Esophagus squamous epithelium (tissue), 4 donors: ENCODE results near the gene FAM222B.

Experiments
- CTCF ChIP-seq, 6 experiments: fragments of 450-650 bp in 4 of 6; fragments of 200-600 bp in 2 of 6; sonication (generic) in 2 of 6; IDR thresholded peaks; one replicate each; pipeline ENCODE4 v1.5.1; 2016 to 2019; ENCODE audit warnings: antibody characterized with exemption in 6 of 6, mild to moderate bottlenecking in 4 of 6, moderate library complexity in 4 of 6
- POLR2A ChIP-seq, 4 donors: fragments of 450-650 bp; IDR thresholded peaks; one replicate each; pipeline ENCODE4 v1.6.1; 2017; ENCODE audit warnings: antibody characterized with exemption in 4 of 4, mild to moderate bottlenecking in 4 of 4, moderate library complexity in 3 of 4

- no peak for TF ChIP-seq CTCF (IDR thresholded peaks at IDR 0.05)
- TF ChIP-seq POLR2A (IDR thresholded peaks at IDR 0.05): no peak
Observed at GRCh38 chr17:28861393-28862203, 19.0 kb upstream of the FAM222B start.
